Activated T-cell treated with anti-CD3 and anti-CD28 coated beads, Interleukin-2, amount 50 U/mL, for 24 hours (primary cell): ENCODE results near the gene CDH12.
"Not testable (repeated sequence)": the region's sequence is repeated elsewhere in the genome, so short reads cannot be mapped to it uniquely, and the experiment has no call there.

Source experiments
- DNase-seq: peaks from one replicate; pipeline ENCODE4 v3.0.0-alpha.2; 2020
- H3K27ac Mint-ChIP-seq: 2 replicates; pipeline ENCODE4 v1.8.0; 2020; ENCODE audit warnings: mild to moderate bottlenecking, mixed read lengths
- H3K27me3 Mint-ChIP-seq: 2 replicates; pipeline ENCODE4 v1.8.0; 2020; ENCODE audit warnings: mixed read lengths
- H3K36me3 Mint-ChIP-seq: 2 replicates; pipeline ENCODE4 v1.8.0; 2020; ENCODE audit warnings: low read depth, mixed read lengths
- H3K4me1 Mint-ChIP-seq: 2 replicates; pipeline ENCODE4 v1.8.0; 2020; ENCODE audit warnings: low read depth, mixed read lengths
- H3K4me3 Mint-ChIP-seq: 2 replicates; pipeline ENCODE4 v1.8.0; 2020; ENCODE audit warnings: mild to moderate bottlenecking, moderate library complexity, mixed read lengths
- H3K9me3 Mint-ChIP-seq: 2 replicates; pipeline ENCODE4 v1.8.0; 2020; ENCODE audit warnings: mixed read lengths

The CDH12 gene

DNA sequence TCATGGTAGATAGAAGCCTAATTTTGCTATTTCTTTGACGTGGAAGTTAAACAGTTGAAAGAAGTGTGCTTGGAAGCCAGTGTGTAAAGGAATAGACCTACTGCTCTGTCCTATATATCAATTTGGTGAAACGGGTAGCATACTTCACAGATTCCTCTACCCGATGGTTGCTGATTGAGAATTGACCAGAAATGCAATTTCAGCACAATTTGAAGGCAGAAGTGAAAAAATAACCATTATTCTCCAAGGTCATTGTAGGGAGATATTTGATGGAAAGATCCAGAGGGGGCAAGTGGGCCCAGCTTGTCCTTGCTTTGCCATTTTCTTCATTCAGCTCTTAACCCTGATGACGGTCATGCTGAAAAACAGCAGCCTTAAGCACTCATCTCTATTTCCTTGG lies 15.3 kb downstream of the CDH12 start:
- no peaks in the 10 kb centered on the region for H3K36me3 Mint-ChIP-seq
- H3K4me3 Mint-ChIP-seq = no peak overlapping the region
- peaks cover 13% of the 10 kb centered on the region for H3K9me3 Mint-ChIP-seq
- no peaks in the 10 kb centered on the region for H3K27me3 Mint-ChIP-seq
- no peak overlapping the region for H3K27ac Mint-ChIP-seq
- DNase-seq = no peak
- no peaks in the 10 kb centered on the region for H3K4me1 Mint-ChIP-seq

DNA sequence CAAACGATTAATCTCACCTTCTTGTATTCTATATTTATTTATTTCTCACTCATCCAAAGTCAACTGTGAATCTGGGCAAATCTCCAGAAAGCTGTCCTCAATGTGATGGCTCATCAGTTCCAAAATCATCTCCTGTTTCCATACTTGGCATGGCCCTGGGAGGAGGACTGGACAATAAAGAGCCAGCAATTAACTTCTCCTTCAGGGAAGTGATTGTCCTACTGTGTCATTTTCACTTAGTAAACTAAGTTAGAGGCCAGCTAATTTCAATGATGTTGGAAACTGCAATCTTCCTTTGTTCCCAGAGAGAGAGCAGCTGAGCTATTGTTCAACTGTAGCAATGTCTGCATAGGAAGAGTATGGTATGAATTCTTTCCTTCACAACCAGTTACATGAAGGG lies 17.5 kb downstream of the CDH12 start:
- Mint-ChIP-seq H3K4me1 (no peaks in the 10 kb centered on the region), H3K36me3 (no peaks in the 10 kb centered on the region), H3K27me3 (no peaks in the 10 kb centered on the region), H3K4me3 (no peak overlapping the region), H3K27ac (no peak overlapping the region), H3K9me3 (peaks cover 3% of the 10 kb centered on the region)
- no peak for DNase-seq

DNA sequence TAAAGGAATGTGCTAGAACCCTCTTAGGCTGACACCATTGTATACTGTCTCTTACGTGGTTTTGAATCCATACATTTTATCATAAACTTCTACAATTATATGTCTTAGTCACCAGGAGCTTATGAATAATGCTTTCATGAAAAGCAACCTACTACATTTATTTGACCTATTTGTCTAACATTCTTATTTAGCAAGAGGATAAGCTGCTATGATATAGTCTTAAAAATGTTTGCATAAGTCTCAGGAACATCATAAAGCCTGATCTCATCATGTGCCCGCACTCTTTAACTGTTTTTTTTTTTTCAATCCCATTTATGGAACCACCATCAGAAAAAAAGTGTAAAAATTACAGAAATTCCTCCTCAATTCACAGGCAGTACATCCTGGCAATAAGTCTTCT lies 59.7 kb downstream of the CDH12 start:
- peaks cover 1% of the 10 kb centered on the region for H3K9me3 Mint-ChIP-seq

GRCh38 chr5:22787807-22788206 lies 65.3 kb downstream of the CDH12 start:
- Mint-ChIP-seq H3K36me3 (no peaks in the 10 kb centered on the region), H3K9me3 (peaks cover 8% of the 10 kb centered on the region), H3K4me3 (no peak overlapping the region), H3K4me1 (no peaks in the 10 kb centered on the region), H3K27ac (no peak overlapping the region), H3K27me3 (no peaks in the 10 kb centered on the region)
- DNase-seq = no peak

More for the DNA sequence above, 59.7 kb downstream of the CDH12 start:
- no peak for DNase-seq
- no peak overlapping the region for H3K27ac Mint-ChIP-seq
- no peaks in the 10 kb centered on the region for H3K4me1 Mint-ChIP-seq
- no peaks in the 10 kb centered on the region for H3K36me3 Mint-ChIP-seq
- no peak overlapping the region for H3K4me3 Mint-ChIP-seq
- H3K27me3 Mint-ChIP-seq = no peaks in the 10 kb centered on the region

GRCh38 chr5:22787398-22787797 lies 65.7 kb downstream of the CDH12 start:
- Mint-ChIP-seq H3K9me3 (peaks cover 10% of the 10 kb centered on the region), H3K27me3 (no peaks in the 10 kb centered on the region), H3K4me1 (no peaks in the 10 kb centered on the region), H3K36me3 (no peaks in the 10 kb centered on the region), H3K4me3 (no peak overlapping the region), H3K27ac (no peak overlapping the region)
- no peak for DNase-seq

DNA sequence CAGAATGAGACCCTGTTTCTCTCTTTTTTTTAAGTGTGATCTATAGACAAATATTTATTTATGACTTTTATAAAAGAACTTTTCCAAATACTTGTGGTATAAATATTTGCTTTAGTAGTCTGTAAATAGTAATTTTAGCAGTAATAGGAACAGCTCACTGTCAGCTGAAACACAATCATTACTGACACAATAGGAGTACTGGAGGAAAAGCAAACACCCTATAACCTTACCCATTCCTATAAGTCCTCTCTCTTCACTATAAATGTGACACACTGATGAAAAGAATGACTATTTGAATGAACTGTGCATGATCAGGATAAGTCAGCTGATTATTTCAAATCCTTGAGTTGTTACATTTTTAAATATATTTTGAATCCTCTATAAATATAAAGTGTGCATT lies 72.4 kb downstream of the CDH12 start:
- H3K27me3 Mint-ChIP-seq = no peaks in the 10 kb centered on the region
- DNase-seq = no peak
- H3K4me1 Mint-ChIP-seq = no peaks in the 10 kb centered on the region
- H3K27ac Mint-ChIP-seq = no peak overlapping the region
- no peaks in the 10 kb centered on the region for H3K36me3 Mint-ChIP-seq
- H3K4me3 Mint-ChIP-seq = no peak overlapping the region
- peaks cover 16% of the 10 kb centered on the region for H3K9me3 Mint-ChIP-seq

GRCh38 chr5:22779499-22779898 lies 73.6 kb downstream of the CDH12 start:
- Mint-ChIP-seq H3K4me1 (no peaks in the 10 kb centered on the region), H3K27me3 (no peaks in the 10 kb centered on the region), H3K27ac (no peak overlapping the region), H3K4me3 (no peak overlapping the region), H3K9me3 (peaks cover 13% of the 10 kb centered on the region), H3K36me3 (no peaks in the 10 kb centered on the region)
- no peak for DNase-seq

- Mint-ChIP-seq H3K9me3 (peaks cover 16% of the 10 kb centered on the region), H3K27ac (no peak overlapping the region), H3K4me3 (no peak overlapping the region), H3K27me3 (no peaks in the 10 kb centered on the region), H3K4me1 (no peaks in the 10 kb centered on the region), H3K36me3 (no peaks in the 10 kb centered on the region)
- DNase-seq = no peak
Observed at GRCh38 chr5:22776285-22776684, 76.9 kb downstream of the CDH12 start.

- H3K36me3 Mint-ChIP-seq, H3K27me3 Mint-ChIP-seq, H3K4me1 Mint-ChIP-seq, H3K4me3 Mint-ChIP-seq, DNase-seq, H3K27ac Mint-ChIP-seq: not testable (repeated sequence)
- peaks cover 14% of the 10 kb centered on the region for H3K9me3 Mint-ChIP-seq
Observed at GRCh38 chr5:22774214-22774613, 78.9 kb downstream of the CDH12 start.

GRCh38 chr5:22764736-22765135 lies 88.4 kb downstream of the CDH12 start:
- H3K27me3 Mint-ChIP-seq = no peaks in the 10 kb centered on the region
- peaks cover 5% of the 10 kb centered on the region for H3K9me3 Mint-ChIP-seq
- H3K36me3 Mint-ChIP-seq = no peaks in the 10 kb centered on the region
- no peaks in the 10 kb centered on the region for H3K4me1 Mint-ChIP-seq
- no peak overlapping the region for H3K27ac Mint-ChIP-seq
- DNase-seq = no peak
- no peak overlapping the region for H3K4me3 Mint-ChIP-seq

- Mint-ChIP-seq H3K4me3 (no peak overlapping the region), H3K36me3 (no peaks in the 10 kb centered on the region), H3K4me1 (no peaks in the 10 kb centered on the region), H3K9me3 (peaks cover 13% of the 10 kb centered on the region), H3K27ac (no peak overlapping the region), H3K27me3 (no peaks in the 10 kb centered on the region)
- no peak for DNase-seq
Observed at GRCh38 chr5:22757776-22758175, 95.4 kb downstream of the CDH12 start.

GRCh38 chr5:22754155-22754554 lies 99.0 kb downstream of the CDH12 start:
- no peak for DNase-seq
- no peaks in the 10 kb centered on the region for H3K27me3 Mint-ChIP-seq
- H3K4me3 Mint-ChIP-seq = no peak overlapping the region
- H3K36me3 Mint-ChIP-seq = no peaks in the 10 kb centered on the region
- H3K4me1 Mint-ChIP-seq = no peaks in the 10 kb centered on the region
- H3K9me3 Mint-ChIP-seq = peaks cover 13% of the 10 kb centered on the region
- H3K27ac Mint-ChIP-seq = no peak overlapping the region

DNA sequence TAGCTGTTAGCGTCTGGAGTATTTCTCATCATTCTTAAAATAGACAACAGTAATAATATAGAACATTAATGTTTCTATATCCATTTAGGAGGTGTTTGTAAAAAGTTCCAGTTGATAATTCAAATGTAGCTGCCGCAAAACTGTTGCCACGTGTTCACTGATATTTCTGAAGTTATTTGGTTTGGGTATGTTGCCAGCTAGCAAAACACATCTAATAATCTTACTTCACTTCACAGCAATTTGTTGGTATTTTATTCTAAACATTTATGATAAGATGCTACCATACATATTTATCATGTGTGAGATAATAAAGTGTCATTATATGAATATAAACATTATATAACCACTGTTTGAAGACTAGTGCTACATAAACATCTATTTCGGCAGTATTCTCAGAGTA lies 101.6 kb downstream of the CDH12 start:
- Mint-ChIP-seq H3K36me3 (no peaks in the 10 kb centered on the region), H3K4me1 (no peaks in the 10 kb centered on the region), H3K27me3 (no peaks in the 10 kb centered on the region), H3K9me3 (peaks cover 16% of the 10 kb centered on the region), H3K27ac (no peak overlapping the region), H3K4me3 (no peak overlapping the region)
- DNase-seq = no peak

DNA sequence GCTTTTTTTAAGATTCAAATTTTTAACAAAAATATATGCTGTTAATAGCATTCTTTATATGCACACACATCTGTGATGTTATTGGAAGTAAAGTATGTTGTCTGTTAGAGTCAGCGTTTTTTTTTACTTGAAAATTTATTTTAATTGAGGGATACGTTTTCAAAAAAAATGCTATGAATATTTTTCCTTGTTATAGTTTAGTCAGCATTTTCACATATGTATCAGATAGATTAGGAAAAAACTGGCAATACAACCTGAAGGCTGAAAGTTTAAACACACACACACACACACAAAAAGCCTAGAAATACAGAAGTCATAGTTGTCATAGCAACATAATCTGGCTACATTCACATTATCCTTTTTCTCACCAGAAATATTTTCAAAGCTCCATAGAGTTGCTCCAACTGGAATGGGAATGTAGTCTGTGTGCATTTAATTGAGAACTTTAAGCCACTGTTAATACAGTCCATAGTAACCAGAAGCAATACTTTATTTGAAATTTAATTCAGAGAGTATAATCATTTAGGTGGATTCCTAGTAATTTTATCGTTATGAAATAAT lies 116.6 kb downstream of the CDH12 start:
- no peak overlapping the region for H3K4me3 Mint-ChIP-seq
- DNase-seq = no peak
- H3K4me1 Mint-ChIP-seq = no peaks in the 10 kb centered on the region
- H3K27ac Mint-ChIP-seq = no peak overlapping the region
- peaks cover 10% of the 10 kb centered on the region for H3K9me3 Mint-ChIP-seq
- H3K27me3 Mint-ChIP-seq = no peaks in the 10 kb centered on the region
- no peaks in the 10 kb centered on the region for H3K36me3 Mint-ChIP-seq

GRCh38 chr5:22734907-22735306 lies 118.2 kb downstream of the CDH12 start:
- Mint-ChIP-seq H3K4me3 (no peak overlapping the region), H3K4me1 (no peaks in the 10 kb centered on the region), H3K27me3 (no peaks in the 10 kb centered on the region), H3K9me3 (peaks cover 10% of the 10 kb centered on the region), H3K27ac (no peak overlapping the region), H3K36me3 (no peaks in the 10 kb centered on the region)
- no peak for DNase-seq

GRCh38 chr5:22728610-22729009 lies 124.5 kb downstream of the CDH12 start:
- peaks cover 3% of the 10 kb centered on the region for H3K9me3 Mint-ChIP-seq
- no peaks in the 10 kb centered on the region for H3K27me3 Mint-ChIP-seq
- no peaks in the 10 kb centered on the region for H3K36me3 Mint-ChIP-seq
- no peak for DNase-seq
- H3K27ac Mint-ChIP-seq = no peak overlapping the region
- H3K4me1 Mint-ChIP-seq = no peaks in the 10 kb centered on the region
- H3K4me3 Mint-ChIP-seq = no peak overlapping the region
